Panc1 (cell line): ENCODE results near the gene MIF. TPM values are rescaled to one million over a fixed set of nuclear protein-coding genes. Genes with fewer than 3 reads are reported as not detected.
"Not testable (repeated sequence)": the region's sequence is repeated elsewhere in the genome, so short reads cannot be mapped to it uniquely, and the experiment has no call there.

Source experiments
- ATAC-seq: fragments of 200-7000 bp; cut with Tn5 transposase; 2 replicates; pipeline ENCODE4 v1.9.1; 2020; ENCODE audit warnings: mild to moderate bottlenecking, moderate library complexity
- BruUV-seq: library from RNA; stranded (reverse); fragments of 400-500 nt; replicated peaks from 2 replicates; lab custom pipeline; 2021; lab: Mats Ljungman, UMichigan
- CTCF ChIA-PET: fragments of 300-600 bp; sonication (Branson Sonifier 250); formaldehyde crosslinking; loops from one replicate; lab custom pipeline; 2022; ENCODE audit warnings: antibody characterized with exemption; lab: Charles Lee
- POLR2A ChIA-PET: fragments of 300-600 bp; sonication (Branson Sonifier 250); formaldehyde crosslinking; loops from one replicate; lab custom pipeline; 2022; ENCODE audit warnings: antibody characterized with exemption; lab: Charles Lee
- DNase-seq: peaks from one replicate; pipeline ENCODE4 v3.0.0-alpha.2; 2010; ENCODE audit warnings: low read depth, low spot score
- H3K27ac ChIP-seq: 2 replicates; pipeline ENCODE4 v1.5.1; 2011; ENCODE audit warnings: mild to moderate bottlenecking, low read length, inconsistent platforms
- H3K27me3 ChIP-seq: fragments of 200-500 bp; sonication (Bioruptor generic); 2 replicates; pipeline ENCODE4 v1.6.0; 2014; ENCODE audit warnings: low read length, inconsistent platforms; ENCODE audit not compliant: control insufficient read depth, insufficient read depth
- H3K36me3 ChIP-seq: fragments of 200-500 bp; sonication (Bioruptor generic); 2 replicates; pipeline ENCODE4 v1.5.1; 2014; ENCODE audit warnings: inconsistent platforms, mild to moderate bottlenecking, low read length, moderate library complexity; ENCODE audit not compliant: control insufficient read depth, insufficient read depth
- H3K4me1 ChIP-seq: 2 replicates; pipeline ENCODE4 v1.5.1; 2011; ENCODE audit warnings: inconsistent platforms, mild to moderate bottlenecking, low read length, moderate library complexity; ENCODE audit not compliant: control insufficient read depth, insufficient read depth
- H3K4me3 ChIP-seq, 2 experiments: 2 replicates each; pipeline ENCODE4 v1.5.1; 2011 to 2012; ENCODE audit warnings: low read depth in 2 of 2, low read length in 2 of 2, mild to moderate bottlenecking in 2 of 2, inconsistent platforms in 1 of 2, moderate library complexity in 1 of 2
- H3K9me3 ChIP-seq: fragments of 200-500 bp; sonication (Bioruptor generic); 2 replicates; pipeline ENCODE4 v1.5.1; 2014; ENCODE audit warnings: low read depth, mild to moderate bottlenecking, inconsistent platforms, low read length, moderate library complexity; ENCODE audit not compliant: control insufficient read depth, insufficient read depth
- CTCF ChIP-seq: fragments of 450-650 bp; IDR thresholded peaks from 2 replicates; pipeline ENCODE4 v1.5.1; 2017; ENCODE audit warnings: mild to moderate bottlenecking
- POLR2AphosphoS5 ChIP-seq: IDR thresholded peaks from 2 replicates; pipeline ENCODE4 v1.6.1; 2012; ENCODE audit warnings: mild to moderate bottlenecking, low read depth, low read length, moderate library complexity
- REST ChIP-seq, 2 experiments: IDR thresholded peaks; 2 replicates each; pipeline ENCODE4 v1.6.1; 2011 to 2012; ENCODE audit warnings: low read depth in 2 of 2, control low read depth in 1 of 2, low read length in 1 of 2, mild to moderate bottlenecking in 1 of 2, moderate library complexity in 1 of 2; ENCODE audit not compliant: insufficient read depth in 1 of 2
- SIN3A ChIP-seq: IDR thresholded peaks from 2 replicates; pipeline ENCODE4 v1.6.1; 2012; ENCODE audit warnings: low read depth, mild to moderate bottlenecking, low read length, moderate library complexity, borderline replicate concordance; ENCODE audit not compliant: insufficient read depth
- TCF7L2 ChIP-seq: IDR thresholded peaks from 2 replicates; pipeline ENCODE4 v1.6.1; 2011; ENCODE audit warnings: mild to moderate bottlenecking, low read depth, low read length, inconsistent platforms
- in situ Hi-C: cut with HindIII; loops from 2 replicates; pipeline ENCODE4 v1.10.0; 2016; ENCODE audit warnings: low sequenced_read_pairs, low pct_unique_long_range_greater_than_20kb
- intact Hi-C: fragments of 100-400 bp; cut with micrococcal nuclease; formaldehyde crosslinking; loops from one replicate; pipeline ENCODE4 v1.10.0; 2022; ENCODE audit not compliant: unreplicated experiment
- total RNA-seq: library from RNA; stranded (reverse); gene quantifications from one replicate; pipeline ENCODE4 v1.2.1, GENCODE V29; 2021; ENCODE audit not compliant: unreplicated experiment

The MIF gene
- total RNA-seq, 1 experiment from 2014 or later, result 936 TPM

GRCh38 chr22:23915290-23915689 lies 21.1 kb downstream of the MIF start:
- intact Hi-C loops (no loop called here), in situ Hi-C loops (no loop called here)
- Histone ChIP-seq H3K27me3 (no peaks in the 10 kb centered on the region), H3K4me3 (no peak overlapping the region), H3K4me1 (no peaks in the 10 kb centered on the region), H3K9me3 (no peaks in the 10 kb centered on the region), H3K27ac (no peak overlapping the region), H3K36me3 (no peaks in the 10 kb centered on the region)
- no peak for TF ChIP-seq TCF7L2
- TF ChIP-seq CTCF, result no peak
- TF ChIP-seq SIN3A, result no peak
- no peak for TF ChIP-seq POLR2AphosphoS5
- TF ChIP-seq REST (IDR thresholded peaks at IDR 0.05; ENCODE audit: insufficient read depth in 1 of 2, low read depth in 2 of 2, low read length in 1 of 2), result no peak
- ATAC-seq (no peak), DNase-seq (no peak)
- BruUV-seq, result no TSS peak
- ChIA-PET POLR2A (no interaction called here), CTCF (no interaction called here)

GRCh38 chr22:23920267-23920611 lies 26.1 kb downstream of the MIF start:
- CTCF ChIA-PET, H3K36me3 ChIP-seq, in situ Hi-C loops, intact Hi-C loops, H3K27me3 ChIP-seq, ATAC-seq, H3K27ac ChIP-seq, BruUV-seq, H3K4me3 ChIP-seq, H3K4me1 ChIP-seq, H3K9me3 ChIP-seq, DNase-seq, POLR2A ChIA-PET: not testable (repeated sequence)

GRCh38 chr22:23921586-23922201 lies 27.5 kb downstream of the MIF start:
- intact Hi-C loops, H3K36me3 ChIP-seq, H3K27me3 ChIP-seq, in situ Hi-C loops, POLR2A ChIA-PET, H3K9me3 ChIP-seq, H3K4me3 ChIP-seq, H3K4me1 ChIP-seq, BruUV-seq: not testable (repeated sequence)
- CTCF ChIA-PET, result interaction anchor here (0.6 kb wide), 1 partner anchor 257 kb away, joined by 7 read pairs; no protein-coding TSS in a partner anchor
- ATAC-seq, result peak; percentile 87
- H3K27ac ChIP-seq, result peak overlapping the region; percentile 61; the same call in 1 of the 2 replicates
- DNase-seq, result peak; percentile 43
